SK-N-SH (cell line): Measurements from ENCODE around the gene FANCI. TPM values are rescaled to one million over a fixed set of nuclear protein-coding genes. Genes with fewer than 3 reads are reported as not detected.
A peak's percentile ranks its signal among the peaks of the same experiment; 100 is the strongest.

Source experiments
- CTCF ChIA-PET: fragments of 300-600, 350-600 bp; formaldehyde crosslinking; extraction: SDS; loops from one replicate; lab custom pipeline; 2021; lab: Yijun Ruan, JAX
- POLR2A ChIA-PET: fragments of 350-600 bp; sonication (Branson Sonifier 250); formaldehyde crosslinking; extraction: SDS; loops from one replicate; lab custom pipeline; 2020; ENCODE audit warnings: antibody characterized with exemption, inconsistent platforms; lab: Yijun Ruan, JAX
- DNase-seq: peaks from one replicate; pipeline ENCODE4 v3.0.0; 2012
- H2AFZ ChIP-seq: fragments of 200-600 bp; sonication (generic); 2 replicates; pipeline ENCODE4 v1.8.1; 2016; ENCODE audit warnings: antibody characterized with exemption, mild to moderate bottlenecking, low read depth
- H3F3A ChIP-seq: fragments of 200-600 bp; sonication (generic); replicated peaks from 2 replicates; pipeline ENCODE3; 2016; ENCODE audit warnings: antibody characterized with exemption, mild to moderate bottlenecking; ENCODE audit not compliant: insufficient read depth
- H3K27ac ChIP-seq, 2 experiments: fragments of 200-500 bp in 1 of 2; fragments of 200-600 bp in 1 of 2; sonication (Bioruptor generic) in 1 of 2; sonication (generic), shearing (Covaris generic) in 1 of 2; 2 replicates each; pipeline versions ENCODE4 v1.5.1 to v1.6.1; 2014 to 2016; ENCODE audit warnings: low read depth in 2 of 2, inconsistent platforms in 1 of 2, low read length in 1 of 2, mild to moderate bottlenecking in 1 of 2, mixed read lengths in 1 of 2
- H3K27me3 ChIP-seq: fragments of 200-600 bp; sonication (generic), shearing (Covaris generic); 2 replicates; pipeline ENCODE4 v1.6.1; 2016; ENCODE audit warnings: mixed run types; ENCODE audit not compliant: insufficient read depth
- H3K36me3 ChIP-seq, 2 experiments: fragments of 200-500 bp in 1 of 2; fragments of 200-600 bp in 1 of 2; sonication (Bioruptor generic) in 1 of 2; sonication (generic) in 1 of 2; replicated peaks in 1 of 2; 2 replicates each; pipeline versions ENCODE3 to v1.5.1; 2014 to 2016; ENCODE audit warnings: low read length in 1 of 2, mild to moderate bottlenecking in 1 of 2; ENCODE audit not compliant: insufficient read depth in 2 of 2, control insufficient read depth in 1 of 2
- H3K4me1 ChIP-seq, 2 experiments: fragments of 200-500 bp in 1 of 2; fragments of 200-600 bp in 1 of 2; sonication (Bioruptor generic) in 1 of 2; sonication (generic), shearing (Covaris generic) in 1 of 2; 2 replicates each; pipeline versions ENCODE4 v1.5.1 to v1.6.1; 2014 to 2016; ENCODE audit warnings: low read depth in 1 of 2, low read length in 1 of 2, mixed run types in 1 of 2; ENCODE audit not compliant: insufficient read depth in 2 of 2, control insufficient read depth in 1 of 2
- H3K4me2 ChIP-seq: fragments of 200-600 bp; sonication (generic), shearing (Covaris generic); 2 replicates; pipeline ENCODE4 v1.6.1; 2017; ENCODE audit warnings: mixed run types
- H3K4me3 ChIP-seq, 2 experiments: fragments of 200-500 bp in 1 of 2; fragments of 200-600 bp in 1 of 2; sonication (Bioruptor generic) in 1 of 2; sonication (generic), shearing (Covaris generic) in 1 of 2; 2 replicates each; pipeline versions ENCODE4 v1.5.1 to v1.8.1; 2014 to 2016; ENCODE audit warnings: low read depth in 2 of 2, inconsistent platforms in 1 of 2, low read length in 1 of 2, mild to moderate bottlenecking in 1 of 2, mixed read lengths in 1 of 2, moderate library complexity in 1 of 2
- H3K79me2 ChIP-seq: fragments of 200-600 bp; sonication (generic); 2 replicates; pipeline ENCODE4 v1.8.1; 2017; ENCODE audit warnings: mild to moderate bottlenecking; ENCODE audit not compliant: insufficient read depth
- H3K9ac ChIP-seq: fragments of 200-600 bp; sonication (generic); 2 replicates; pipeline ENCODE4 v1.6.1; 2017; ENCODE audit warnings: mixed run types
- H3K9me2 ChIP-seq: fragments of 200-600 bp; sonication (generic); 2 replicates; pipeline ENCODE4 v1.6.1; 2017; ENCODE audit warnings: mixed run types
- H3K9me3 ChIP-seq: fragments of 200-600 bp; sonication (generic); 2 replicates; pipeline ENCODE4 v1.6.1; 2017; ENCODE audit warnings: mixed run types, mild to moderate bottlenecking, moderate library complexity
- H4K20me1 ChIP-seq: fragments of 200-600 bp; sonication (generic); 2 replicates; pipeline ENCODE4 v1.6.1; 2017; ENCODE audit warnings: mild to moderate bottlenecking, mixed run types; ENCODE audit not compliant: insufficient read depth
- CHD2 ChIP-seq: fragments of 150-350 bp; IDR thresholded peaks from 2 replicates; pipeline ENCODE4 v1.6.1; 2018; ENCODE audit warnings: low read length; ENCODE audit not compliant: partially characterized antibody
- FOSL2 ChIP-seq: IDR thresholded peaks from 2 replicates; pipeline ENCODE4 v1.4.0; 2012; ENCODE audit warnings: low read depth, mild to moderate bottlenecking, moderate library complexity, borderline replicate concordance
- GATA2 ChIP-seq: sonication (generic); formaldehyde crosslinking; IDR thresholded peaks from 2 replicates; pipeline ENCODE4 v1.5.0; 2020; ENCODE audit warnings: mild to moderate bottlenecking, missing genetic modification reagents
- JUND ChIP-seq: IDR thresholded peaks from 2 replicates; pipeline ENCODE4 v1.4.0; 2012
- MEF2A ChIP-seq: IDR thresholded peaks from 2 replicates; pipeline ENCODE4 v1.4.0; 2012; ENCODE audit warnings: low read depth, borderline replicate concordance
- NRF1 ChIP-seq: IDR thresholded peaks from 2 replicates; pipeline ENCODE4 v1.6.1; 2012; ENCODE audit warnings: low read depth, mild to moderate bottlenecking, low read length
- RAD21 ChIP-seq: IDR thresholded peaks from 2 replicates; pipeline ENCODE4 v1.6.1; 2012; ENCODE audit warnings: mild to moderate bottlenecking, low read length
- RCOR1 ChIP-seq: fragments of 150-350 bp; IDR thresholded peaks from 2 replicates; pipeline ENCODE4 v1.6.1; 2017; ENCODE audit warnings: antibody characterized with exemption, low read length
- RXRA ChIP-seq: IDR thresholded peaks from 2 replicates; pipeline ENCODE4 v1.4.0; 2012; ENCODE audit warnings: low read depth, mild to moderate bottlenecking, borderline replicate concordance
- SMC3 ChIP-seq: IDR thresholded peaks from 2 replicates; pipeline ENCODE4 v1.6.1; 2012; ENCODE audit warnings: low read depth, low read length, improper control_type of control experiment
- TEAD4 ChIP-seq: IDR thresholded peaks from 2 replicates; pipeline ENCODE4 v1.4.0; 2012; ENCODE audit warnings: mild to moderate bottlenecking, borderline replicate concordance; ENCODE audit not compliant: insufficient read depth
- USF1 ChIP-seq: IDR thresholded peaks from 2 replicates; pipeline ENCODE4 v1.4.0; 2012; ENCODE audit warnings: low read depth, borderline replicate concordance
- WGBS: methylation state at CpG from one replicate; pipeline ENCODE4 v1.1.6; 2017; ENCODE audit warnings: low lambda C conversion rate; 5-methylcytosine and 5-hydroxymethylcytosine counted together
- polyA plus RNA-seq, 3 experiments: library from polyadenylated mRNA; depleted of rRNA; stranded (reverse); fragments of >200 nt; gene quantifications; 2 replicates each; pipeline ENCODE4 v1.2.3, GENCODE V29; 2012

Gene FANCI
- polyA plus RNA-seq, 1 of the 3 experiments (the other 2 are of a cell fraction), result 13.2 TPM

GRCh38 chr15:89301304-89302089, 57.7 kb downstream of the FANCI start:
- H3K27me3 ChIP-seq, result no peaks in the 10 kb centered on the region
- CTCF ChIA-PET, result interaction anchor here (1.1 to 2.8 kb wide), 6 partner anchors 15 to 95 kb away, joined by 3 to 19 read pairs (median 6); partner anchors contain the start of gene FANCI
- POLR2A ChIA-PET, result no interaction called here
- peaks cover 45 to 46% of the 10 kb centered on the region in 2 experiments for H3K36me3 ChIP-seq
- 81% methylated on average over 5 of the region's 5 CpGs for WGBS
- H2AFZ ChIP-seq, result no peak overlapping the region
- no peak for DNase-seq
- H3K4me2 ChIP-seq, result no peak overlapping the region
- H3K9me3 ChIP-seq, result no peaks in the 10 kb centered on the region; the same call in 1 of the 2 replicates
- no peaks in the 10 kb centered on the region for H3K9me2 ChIP-seq
- no peak overlapping the region for H3K27ac ChIP-seq
- TF ChIP-seq FOSL2 (no peak), SMC3 (no peak), RAD21 (no peak), NRF1 (no peak), TEAD4 (no peak), JUND (no peak), RXRA (no peak), RCOR1 (no peak), CHD2 (no peak), GATA2 (CRISPR knock-in tag) (no peak)
- no peak overlapping the region for H3K4me3 ChIP-seq
- H4K20me1 ChIP-seq, result no peaks in the 10 kb centered on the region
- H3K79me2 ChIP-seq, result no peaks in the 10 kb centered on the region
- peaks cover 8% of the 10 kb centered on the region for H3F3A ChIP-seq
- 0 out of 4 replicates have a peak, but pooled peaks cover 0 to under 1% of the 10 kb centered on the region in 2 experiments for H3K4me1 ChIP-seq
- no peak overlapping the region for H3K9ac ChIP-seq

- Histone ChIP-seq H3K9ac (no peak overlapping the region), H4K20me1 (no peaks in the 10 kb centered on the region), H3K27me3 (no peaks in the 10 kb centered on the region), H2AFZ (no peak overlapping the region), H3K9me2 (no peaks in the 10 kb centered on the region), H3K79me2 (no peaks in the 10 kb centered on the region), H3K4me3 (no peak overlapping the region), H3K4me1 (peaks cover 0 to 17% of the 10 kb centered on the region in 2 experiments; a peak in 2 of 4 replicates), H3K4me2 (no peak overlapping the region), H3K9me3 (no peaks in the 10 kb centered on the region; the same call in 1 of the 2 replicates), H3F3A (peaks cover 19% of the 10 kb centered on the region), H3K36me3 (peaks cover 34 to 62% of the 10 kb centered on the region in 2 experiments), H3K27ac (no peak overlapping the region)
- POLR2A ChIA-PET, result no interaction called here
- TF ChIP-seq MEF2A (peak; percentile 11; the same call in 1 of the 2 replicates), USF1 (no peak)
- DNase-seq, result no peak
- WGBS, result 62% methylated on average over 2 of the region's 2 CpGs
- CTCF ChIA-PET, result interaction anchor here (0.6 to 2.8 kb wide), 2 partner anchors 27 to 97 kb away, joined by 3 to 12 read pairs; no protein-coding TSS in a partner anchor
Measured at GRCh38 chr15:89303986-89304385, 60.2 kb downstream of the FANCI start.
